ENCODE results near the gene RAB9A. TPM values are rescaled to one million over a fixed set of nuclear protein-coding genes. Genes with fewer than 3 reads are reported as not detected.

RAB9A gene
- total and polyA plus RNA-seq, 4 donors = 21.2 to 38.4 (median 22.8) TPM

DNA sequence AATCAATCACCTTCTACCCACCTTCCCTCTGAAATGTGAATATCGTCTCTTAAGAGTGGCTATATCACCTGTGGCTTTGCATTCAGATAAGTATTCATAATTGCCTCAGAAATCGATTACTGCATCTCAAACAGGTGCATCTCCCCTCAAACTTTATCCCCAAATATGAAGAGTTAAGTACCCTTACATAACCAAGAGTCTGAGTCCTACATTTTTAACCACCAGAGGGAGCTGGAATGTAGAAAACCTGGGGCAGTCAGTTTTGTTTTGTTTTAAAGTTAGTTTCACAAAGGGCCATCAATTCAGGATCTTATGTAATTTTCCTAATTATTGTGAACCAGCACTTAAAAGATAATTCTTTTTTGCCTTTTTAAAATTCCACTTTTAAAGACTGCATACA, 30.3 kb upstream of the RAB9A start:
- no peaks in the 10 kb centered on the region for H3K9me3 ChIP-seq (ENCODE audit: control insufficient read depth in 4 of 4, insufficient read depth in 3 of 4, low read length in 3 of 4)
- peak in 2 of 3 donors; percentile 75 to 80 for DNase-seq
- no peak overlapping the region for H3K27ac ChIP-seq (ENCODE audit: low read depth in 1 of 2, low read length in 1 of 2)
- H3K27me3 ChIP-seq (ENCODE audit: control insufficient read depth in 3 of 3, insufficient read depth in 3 of 3, low read length in 2 of 3) = peaks cover 0 to 39% (median 35%) of the 10 kb centered on the region in 3 donors
- H3K4me3 ChIP-seq = no peak overlapping the region
- H3K9ac ChIP-seq (ENCODE audit: insufficient read depth in 1 of 2, low read length in 2 of 2) = no peak overlapping the region
- WGBS, 2 donors = 7 to 8% methylated on average over 2 of the region's 2 CpGs
- peaks cover 0 to 5% (median under 1%) of the 10 kb centered on the region in 4 donors for H3K36me3 ChIP-seq (ENCODE audit: control insufficient read depth in 4 of 4, insufficient read depth in 4 of 4, low read length in 4 of 4)
- TF ChIP-seq CTCF (IDR thresholded peaks at IDR 0.05; ENCODE audit: control extremely low read depth, extremely low read depth) = peak; percentile 49
- ATAC-seq (ENCODE audit: insufficient read depth, low FRiP score) = no peak
- peaks cover 0 to 8% (median 0%) of the 10 kb centered on the region in 5 donors for H3K4me1 ChIP-seq (ENCODE audit: control insufficient read depth in 5 of 5, insufficient read depth in 5 of 5, low read length in 5 of 5)

DNA sequence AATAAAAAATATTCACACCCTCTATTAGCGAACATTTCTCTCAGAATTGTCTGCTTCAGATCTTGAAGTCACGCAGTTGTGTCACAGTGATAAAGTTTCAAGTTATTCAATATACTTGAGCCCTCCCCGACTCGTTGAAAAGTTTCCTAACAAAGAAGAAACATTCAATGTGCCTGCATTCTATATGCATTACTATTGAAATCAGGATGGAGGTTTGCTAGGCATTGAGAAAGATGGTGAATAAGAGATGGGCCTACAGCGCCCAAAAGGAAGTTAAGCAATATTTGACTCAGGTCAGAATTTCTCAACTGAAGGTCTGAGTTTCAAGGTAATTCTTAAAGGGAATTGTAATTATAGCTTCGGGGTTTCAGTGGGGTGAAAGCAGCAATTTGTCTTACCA, 29.9 kb upstream of the RAB9A start:
- no peak overlapping the region for H3K4me3 ChIP-seq
- peak in 1 of 3 donors; percentile 21 for DNase-seq
- no peak overlapping the region for H3K9ac ChIP-seq (ENCODE audit: insufficient read depth in 1 of 2, low read length in 2 of 2)
- peaks cover 0 to 5% (median 2%) of the 10 kb centered on the region in 4 donors for H3K36me3 ChIP-seq (ENCODE audit: control insufficient read depth in 4 of 4, insufficient read depth in 4 of 4, low read length in 4 of 4)
- no peak overlapping the region for H3K27ac ChIP-seq (ENCODE audit: low read depth in 1 of 2, low read length in 1 of 2)
- peaks cover 0 to 39% (median 38%) of the 10 kb centered on the region in 3 donors for H3K27me3 ChIP-seq (ENCODE audit: control insufficient read depth in 3 of 3, insufficient read depth in 3 of 3, low read length in 2 of 3)
- no peak for ATAC-seq (ENCODE audit: insufficient read depth, low FRiP score)
- H3K4me1 ChIP-seq (ENCODE audit: control insufficient read depth in 5 of 5, insufficient read depth in 5 of 5, low read length in 5 of 5) = peaks cover 0 to 4% (median 0%) of the 10 kb centered on the region in 5 donors
- H3K9me3 ChIP-seq (ENCODE audit: control insufficient read depth in 4 of 4, insufficient read depth in 3 of 4, low read length in 3 of 4) = no peaks in the 10 kb centered on the region
- WGBS, 2 donors = 21 to 36% methylated on average over 6 of the region's 6 CpGs
- no peak for TF ChIP-seq CTCF (IDR thresholded peaks at IDR 0.05; ENCODE audit: control extremely low read depth, extremely low read depth)

DNA sequence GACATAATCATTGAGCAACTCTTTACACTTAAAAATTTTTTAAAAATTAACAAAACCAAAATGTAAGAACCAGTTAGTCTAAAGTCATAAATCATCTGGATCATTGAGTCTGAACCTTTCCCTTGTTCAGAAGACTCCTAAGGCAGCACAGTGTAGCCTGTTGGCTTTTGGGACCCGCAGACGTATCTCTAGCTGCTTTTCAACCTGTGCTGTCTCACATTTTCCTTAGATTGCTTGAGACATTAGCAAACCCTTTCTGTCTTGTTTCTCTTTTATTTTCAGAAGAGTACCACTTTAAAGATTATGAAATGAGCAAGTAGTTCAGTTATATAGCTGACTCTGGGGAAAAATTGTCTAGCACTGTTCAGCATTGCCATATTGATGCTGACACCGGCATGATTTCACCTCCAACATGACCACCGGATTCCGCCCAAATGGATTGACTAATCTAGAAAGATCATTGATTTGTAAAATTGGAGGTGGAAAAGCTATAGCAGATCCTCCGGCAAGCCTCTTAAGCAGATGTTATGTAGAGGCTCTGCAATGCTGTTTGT, 27.1 kb upstream of the RAB9A start:
- ATAC-seq (ENCODE audit: insufficient read depth, low FRiP score) = no peak
- H3K9ac ChIP-seq (ENCODE audit: insufficient read depth in 1 of 2, low read length in 2 of 2) = no peak overlapping the region

More for the DNA sequence above, 27.1 kb upstream of the RAB9A start:
- WGBS, 2 donors = 85 to 88% methylated on average over 6 of the region's 6 CpGs
- Histone ChIP-seq H3K4me3 (no peak overlapping the region), H3K27me3 (ENCODE audit: control insufficient read depth in 3 of 3, insufficient read depth in 3 of 3, low read length in 2 of 3) (peaks cover 0 to 39% (median 38%) of the 10 kb centered on the region in 3 donors), H3K27ac (ENCODE audit: low read depth in 1 of 2, low read length in 1 of 2) (no peak overlapping the region), H3K9me3 (ENCODE audit: control insufficient read depth in 4 of 4, insufficient read depth in 3 of 4, low read length in 3 of 4) (no peaks in the 10 kb centered on the region), H3K4me1 (ENCODE audit: control insufficient read depth in 5 of 5, insufficient read depth in 5 of 5, low read length in 5 of 5) (peaks cover 0 to 5% (median 0%) of the 10 kb centered on the region in 5 donors), H3K36me3 (ENCODE audit: control insufficient read depth in 4 of 4, insufficient read depth in 4 of 4, low read length in 4 of 4) (peaks cover 0 to 5% (median 1%) of the 10 kb centered on the region in 4 donors)
- DNase-seq = no peak
- no peak for TF ChIP-seq CTCF (IDR thresholded peaks at IDR 0.05; ENCODE audit: control extremely low read depth, extremely low read depth)
